HTR-8/SVneo (cell line): ENCODE measurements around the gene KIAA0319L.
"Not testable (repeated sequence)": the region's sequence is repeated elsewhere in the genome, so short reads cannot be mapped to it uniquely, and the experiment has no call there.

Experiments used
- DNase-seq: peaks from one replicate; pipeline ENCODE4 v3.0.0; 2011; ENCODE audit warnings: low spot score, mixed read lengths; ENCODE audit not compliant: insufficient read length
- FAIRE-seq: peaks from 2 replicates; lab custom pipeline; 2011; peaks lifted over from hg19 to GRCh38; lab: Jason Lieb, UNC

Gene KIAA0319L

DNA sequence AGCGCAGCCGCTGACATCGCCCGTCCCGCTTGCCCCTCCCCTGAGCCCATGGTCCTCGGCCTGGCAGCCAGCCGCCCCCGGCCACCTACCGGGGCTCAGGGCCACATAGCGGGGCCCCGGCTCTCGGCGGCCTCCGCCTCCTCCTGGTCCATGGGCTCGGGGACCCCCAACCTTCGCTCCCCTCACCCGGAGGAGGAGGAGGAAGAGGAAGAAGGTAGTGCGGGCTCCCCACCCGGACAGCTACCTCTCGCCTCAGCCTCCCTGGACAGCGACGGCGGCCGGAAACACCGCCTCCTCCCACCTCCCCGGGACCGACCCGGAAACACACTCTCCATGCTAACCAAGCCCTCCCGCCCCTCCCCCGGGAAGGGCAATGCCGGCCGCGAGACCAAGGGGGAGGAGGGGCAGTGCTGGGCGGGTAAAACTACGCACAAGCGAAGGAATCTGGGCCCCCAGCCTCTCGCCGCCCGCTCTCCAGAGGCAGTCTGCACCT, at the start of gene KIAA0319L:
Gene KIAA0319L, minus strand, starts transcription at position 286 of the 493 bp plus-strand sequence. CDS start 2,912 bp downstream, outside the sequence.
- FAIRE-seq: no peak

DNA sequence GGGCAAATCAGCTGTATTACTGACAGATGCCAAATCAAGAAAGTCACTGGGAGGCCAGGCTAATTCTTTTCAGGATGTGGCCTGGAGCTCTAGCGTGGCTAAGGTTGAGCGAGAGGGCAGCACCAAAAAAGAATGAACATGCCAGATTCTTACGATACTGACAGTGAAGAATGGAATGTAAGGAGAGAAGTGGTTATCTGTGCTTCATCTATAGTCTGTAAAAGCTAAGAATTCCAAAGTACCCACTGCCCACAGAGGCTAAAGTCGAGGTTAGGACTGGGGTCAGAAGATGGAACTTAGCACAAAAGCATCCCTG, 48.6 kb upstream of the KIAA0319L start:
- DNase-seq (peak; percentile 45), FAIRE-seq (peak; percentile 55)

More for the DNA sequence above, at the start of gene KIAA0319L:
- peak; percentile 85 for DNase-seq

DNA sequence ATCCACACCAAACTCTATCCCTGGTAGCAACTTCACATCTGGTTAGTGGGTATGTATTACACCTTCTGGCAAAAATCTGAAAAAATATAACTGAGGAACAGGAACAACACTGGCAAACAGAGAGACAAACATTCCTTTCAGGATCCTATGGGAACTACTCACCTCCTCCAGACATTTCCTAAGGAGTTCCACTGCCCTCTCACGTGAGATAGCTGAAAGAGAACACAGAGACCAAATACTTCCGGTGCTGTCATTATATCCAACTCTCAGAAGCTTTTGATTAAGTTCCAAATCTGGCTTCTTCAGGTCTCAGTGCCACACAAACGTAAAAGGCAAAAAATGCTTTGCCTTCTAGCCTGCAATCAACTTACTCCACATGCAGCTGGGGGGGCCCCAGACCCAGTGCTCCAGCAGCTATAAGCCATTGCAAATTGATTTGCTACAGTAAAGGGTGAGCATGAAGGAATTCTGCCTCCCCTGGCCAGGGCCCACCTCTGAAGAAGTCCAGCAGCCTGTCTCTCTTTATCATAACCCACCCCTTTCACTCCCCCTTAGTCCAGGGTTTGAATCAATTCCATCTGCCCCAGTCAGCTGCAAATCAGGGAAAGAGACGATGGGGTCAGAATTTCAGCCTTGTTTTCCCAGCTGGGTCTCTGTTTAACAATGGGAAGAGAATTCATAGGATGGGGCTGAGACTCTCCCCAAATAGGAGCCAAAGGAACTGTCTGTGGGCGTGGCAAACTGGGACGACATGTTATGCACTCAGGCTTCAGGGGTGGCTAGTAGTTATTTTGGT, 48.1 kb upstream of the KIAA0319L start:
- FAIRE-seq (no peak), DNase-seq (no peak)

DNA sequence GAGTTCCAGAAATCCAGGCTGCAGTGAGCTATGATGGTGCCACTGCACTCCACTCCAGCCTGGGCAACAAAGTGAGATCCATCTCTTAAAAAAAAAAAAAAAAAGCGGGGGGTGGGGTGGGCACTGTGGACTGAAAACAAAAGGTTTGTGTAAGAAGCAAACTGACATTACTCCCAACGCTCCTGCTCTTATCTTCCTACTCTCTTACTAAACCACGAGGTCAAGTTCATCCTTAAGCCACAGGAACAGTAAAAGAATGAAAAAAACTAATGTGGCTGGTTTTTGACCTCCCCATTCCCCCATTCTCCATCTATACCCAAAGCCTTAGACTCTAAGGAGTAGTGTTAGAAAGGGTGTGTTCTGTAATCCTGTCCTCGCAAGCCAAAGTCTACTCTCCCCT, 46.7 kb upstream of the KIAA0319L start:
- no peak for DNase-seq
- no peak for FAIRE-seq

DNA sequence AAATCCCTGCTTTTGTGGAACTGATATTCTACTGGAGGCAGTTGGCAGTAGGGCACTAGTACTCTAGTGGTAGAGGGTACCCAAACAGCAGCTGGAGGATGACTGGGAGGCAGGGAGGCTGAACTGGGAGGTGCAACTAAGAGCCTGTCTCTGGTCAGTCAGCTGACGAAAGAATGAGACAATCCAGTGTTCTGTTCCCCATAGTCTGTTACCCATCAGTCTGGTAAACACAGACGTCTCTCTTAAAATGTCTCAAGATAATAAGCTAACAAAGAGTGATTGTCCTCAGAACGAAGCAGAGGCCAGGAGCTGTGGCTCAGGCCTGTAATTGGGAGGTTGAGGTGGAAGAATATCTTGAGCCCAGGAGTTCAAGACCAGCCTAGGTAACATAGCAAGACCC, 46.3 kb upstream of the KIAA0319L start:
- FAIRE-seq: no peak
- no peak for DNase-seq

DNA sequence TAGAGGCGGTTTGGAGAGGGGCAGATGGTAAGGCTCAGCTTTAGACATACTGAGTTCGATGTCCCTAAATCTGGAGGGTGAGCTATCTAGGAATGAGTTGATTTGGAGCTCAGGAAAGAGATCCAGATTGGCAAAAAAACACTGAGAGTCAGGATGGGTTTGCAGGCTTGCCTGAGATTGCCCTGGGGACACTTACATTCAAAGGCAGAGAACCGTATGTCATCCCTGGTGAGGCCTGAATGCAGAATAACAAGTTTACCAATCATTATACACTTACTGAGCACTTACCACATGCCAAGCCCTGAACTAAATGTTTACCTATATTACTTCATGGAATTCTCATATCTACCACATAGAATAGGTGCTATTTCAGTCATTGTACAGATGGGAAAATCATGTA, 43.4 kb upstream of the KIAA0319L start:
- DNase-seq: no peak
- FAIRE-seq: no peak

DNA sequence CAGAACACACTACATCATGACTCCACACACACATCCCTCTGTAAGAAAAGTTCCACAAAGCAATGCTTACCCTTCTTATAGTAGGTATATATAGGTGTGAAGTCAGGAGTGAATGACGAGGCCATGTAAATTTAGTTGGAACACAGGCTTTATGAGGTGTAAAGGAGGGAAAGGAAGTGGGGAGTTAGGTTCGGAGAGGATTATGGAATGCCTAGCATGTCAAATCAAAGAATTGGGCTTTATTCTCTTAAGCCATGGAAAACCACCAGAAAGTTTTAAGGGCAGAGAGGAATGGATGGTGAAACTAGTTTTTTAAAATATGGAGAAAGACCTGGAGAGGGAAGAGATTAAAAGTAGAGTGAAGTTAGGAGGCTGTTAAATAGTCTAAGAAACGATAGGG, 42.2 kb upstream of the KIAA0319L start:
- FAIRE-seq: no peak
- no peak for DNase-seq

DNA sequence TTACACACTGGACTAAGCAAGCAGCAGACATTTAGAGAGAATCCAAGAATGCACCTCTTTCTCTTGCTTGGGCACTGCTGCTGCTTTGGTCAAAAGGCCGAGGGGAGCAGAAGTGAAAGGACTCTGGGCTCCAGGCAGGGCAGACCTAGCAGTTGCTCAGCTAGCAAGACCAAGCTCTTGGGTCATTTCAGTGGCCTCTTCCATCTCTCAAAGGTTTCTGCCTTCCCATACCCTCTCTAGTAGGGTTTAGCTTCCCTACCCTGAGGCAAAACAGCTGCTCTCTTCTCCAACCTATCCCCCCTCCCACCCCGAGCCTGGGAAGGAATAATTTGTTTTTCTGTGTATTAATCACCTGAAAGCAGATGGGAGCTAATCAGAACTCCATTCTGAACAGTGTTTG, 41.7 kb upstream of the KIAA0319L start:
- DNase-seq (no peak), FAIRE-seq (no peak)

DNA sequence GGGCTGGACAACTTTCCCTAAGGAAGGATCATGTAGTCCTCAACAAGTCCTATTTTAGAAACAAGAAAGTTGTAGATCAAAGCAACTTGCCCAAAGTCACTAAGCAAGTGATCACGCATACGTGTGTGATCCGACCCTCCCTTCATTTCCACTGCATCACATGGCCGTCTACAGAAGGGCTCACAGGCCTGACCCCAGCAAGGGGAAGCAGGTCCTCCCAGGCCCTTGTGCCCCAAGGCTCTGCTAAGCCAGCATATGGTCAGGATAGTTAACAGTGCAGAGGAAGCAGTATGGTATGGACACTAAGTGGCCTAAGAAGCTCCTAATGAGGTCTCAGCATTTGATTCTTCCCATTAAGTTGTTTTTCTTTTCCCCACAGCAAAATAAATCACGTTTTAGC, 40.7 kb upstream of the KIAA0319L start:
- no peak for DNase-seq
- no peak for FAIRE-seq

DNA sequence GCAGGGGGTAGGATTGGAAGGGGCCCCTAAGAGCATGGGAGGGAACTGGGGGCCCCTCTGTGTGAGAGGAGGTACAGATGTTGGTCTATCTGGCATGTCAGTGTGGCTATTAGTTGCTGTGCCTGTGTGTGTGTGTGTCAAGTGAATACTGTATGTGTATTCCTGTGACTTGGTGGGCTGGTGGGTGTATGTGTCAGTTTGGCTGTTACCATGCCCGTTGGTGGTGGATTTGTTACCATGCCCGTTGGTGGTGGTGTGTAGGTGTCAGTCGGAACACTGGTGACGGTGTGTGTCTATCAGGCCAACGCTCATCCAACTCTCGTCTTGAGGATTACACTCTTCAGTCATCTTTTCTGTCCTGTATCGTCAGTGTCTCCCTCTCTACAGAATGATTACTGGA, 38.5 kb upstream of the KIAA0319L start:
- DNase-seq: no peak
- FAIRE-seq: no peak

DNA sequence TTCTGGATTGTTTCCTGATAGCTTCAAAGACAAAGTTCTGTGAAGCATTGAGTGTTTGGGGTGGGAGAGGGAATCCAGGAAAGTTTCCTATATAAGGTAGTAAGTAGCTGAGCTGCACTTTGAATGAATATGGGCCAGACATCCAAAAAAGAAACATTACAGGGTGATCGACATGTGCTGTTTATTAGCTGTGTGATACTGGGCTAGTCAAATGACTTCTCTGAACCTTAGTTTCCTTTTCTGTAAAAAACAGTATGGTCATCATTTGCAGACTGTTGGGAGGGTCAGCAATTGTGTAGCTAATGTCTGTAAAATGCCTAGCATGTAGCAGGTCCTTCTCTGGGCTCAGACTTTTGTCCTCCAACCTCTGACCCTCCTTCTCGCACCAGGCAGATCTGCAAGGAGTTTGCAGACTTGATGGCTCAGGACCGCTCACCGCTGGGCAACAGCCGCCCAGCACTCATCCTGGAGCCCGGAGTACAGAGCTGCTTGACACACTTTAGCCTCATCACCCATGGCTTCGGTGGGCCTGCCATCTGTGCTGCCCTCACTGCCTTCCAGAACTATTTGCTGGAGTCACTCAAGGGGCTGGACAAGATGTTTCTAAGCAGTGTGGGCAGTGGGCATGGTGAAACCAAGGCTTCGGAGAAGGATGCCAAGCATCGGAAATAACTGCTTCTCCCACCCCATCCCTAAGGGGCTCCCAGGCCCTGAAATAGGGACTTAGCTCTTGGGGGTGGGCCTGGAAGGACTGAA, 37.0 kb upstream of the KIAA0319L start:
- FAIRE-seq: no peak
- no peak for DNase-seq

DNA sequence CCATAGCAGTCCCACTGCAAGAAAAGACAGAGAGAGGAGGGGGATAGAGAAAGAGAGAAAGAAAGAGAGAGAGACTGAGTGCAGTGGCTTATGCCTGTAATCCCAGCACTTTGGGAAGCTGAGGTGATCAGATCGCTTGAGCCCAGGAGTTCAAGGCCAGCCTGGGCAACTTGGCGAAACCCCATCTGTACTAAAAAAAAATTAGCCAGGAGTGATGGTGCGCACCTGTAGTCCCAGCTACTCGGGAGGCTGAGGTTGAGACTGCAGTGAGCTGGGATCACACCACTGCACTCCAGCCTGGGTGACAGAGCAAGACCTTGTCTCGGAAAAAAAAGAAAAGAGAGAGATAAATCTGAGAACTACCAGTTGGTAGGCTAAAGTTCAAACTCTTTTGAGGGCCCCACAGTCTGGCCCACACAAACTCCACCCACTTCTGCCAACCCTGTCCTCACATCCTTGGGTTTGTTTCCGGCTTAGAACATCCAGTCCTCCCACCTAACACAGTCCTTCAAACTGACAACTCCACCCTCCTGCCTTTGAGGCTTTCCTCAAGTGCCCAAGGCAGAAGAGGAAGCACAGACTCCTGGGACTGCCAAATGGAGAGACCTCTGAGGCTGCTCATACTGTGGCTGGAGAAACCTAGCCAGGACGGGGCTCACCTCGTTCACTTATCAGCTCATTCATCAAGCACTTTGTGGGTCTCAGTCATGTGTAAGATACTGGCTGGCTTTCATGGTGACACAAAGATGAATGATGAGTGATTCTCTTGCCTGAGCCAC, 36.0 kb upstream of the KIAA0319L start:
- FAIRE-seq (no peak), DNase-seq (no peak)

DNA sequence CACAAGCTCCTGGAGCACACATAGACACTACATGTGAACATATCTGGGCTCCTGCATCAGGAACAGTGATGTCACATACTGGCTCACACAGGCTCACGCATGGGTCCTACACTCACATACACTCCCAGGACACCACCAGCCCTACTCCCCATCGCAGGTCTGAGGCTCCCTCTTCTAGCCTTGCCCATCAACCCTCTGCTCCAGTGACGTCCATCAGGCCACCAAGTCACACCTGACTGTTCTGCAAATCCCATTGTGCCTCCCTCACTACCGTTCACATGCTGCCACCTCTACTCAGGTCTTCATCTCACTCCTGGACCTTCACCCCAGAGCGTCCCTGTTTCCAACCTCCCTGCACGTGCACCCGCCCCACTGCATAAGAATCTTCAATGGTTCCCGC, 34.0 kb upstream of the KIAA0319L start:
- FAIRE-seq: no peak
- no peak for DNase-seq

DNA sequence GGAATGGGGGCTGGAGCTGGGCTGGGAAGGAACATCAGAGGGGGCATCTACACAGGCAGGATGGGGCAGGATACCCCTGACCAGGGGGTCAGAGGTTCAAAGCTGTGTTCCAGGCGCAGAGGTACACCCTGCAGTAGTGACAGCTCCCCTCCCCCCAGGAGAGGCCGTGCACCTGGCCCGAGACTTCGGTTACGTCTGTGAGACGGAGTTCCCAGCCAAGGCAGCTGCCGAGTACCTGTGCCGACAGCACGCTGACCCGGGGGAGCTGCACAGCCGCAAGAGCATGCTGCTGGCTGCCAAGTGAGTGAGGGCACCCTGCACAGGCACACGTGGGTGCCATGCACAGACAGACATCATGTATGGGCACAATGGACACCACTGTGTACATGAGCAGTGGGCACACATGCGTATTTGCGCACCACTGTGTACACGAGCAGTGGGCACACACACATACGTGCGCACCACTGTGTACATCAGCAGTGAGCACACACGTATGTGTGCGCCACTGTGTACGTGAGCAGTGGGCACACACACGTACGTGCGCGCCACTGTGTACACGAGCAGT, 33.4 kb upstream of the KIAA0319L start:
- peak; percentile 77 for FAIRE-seq

DNA sequence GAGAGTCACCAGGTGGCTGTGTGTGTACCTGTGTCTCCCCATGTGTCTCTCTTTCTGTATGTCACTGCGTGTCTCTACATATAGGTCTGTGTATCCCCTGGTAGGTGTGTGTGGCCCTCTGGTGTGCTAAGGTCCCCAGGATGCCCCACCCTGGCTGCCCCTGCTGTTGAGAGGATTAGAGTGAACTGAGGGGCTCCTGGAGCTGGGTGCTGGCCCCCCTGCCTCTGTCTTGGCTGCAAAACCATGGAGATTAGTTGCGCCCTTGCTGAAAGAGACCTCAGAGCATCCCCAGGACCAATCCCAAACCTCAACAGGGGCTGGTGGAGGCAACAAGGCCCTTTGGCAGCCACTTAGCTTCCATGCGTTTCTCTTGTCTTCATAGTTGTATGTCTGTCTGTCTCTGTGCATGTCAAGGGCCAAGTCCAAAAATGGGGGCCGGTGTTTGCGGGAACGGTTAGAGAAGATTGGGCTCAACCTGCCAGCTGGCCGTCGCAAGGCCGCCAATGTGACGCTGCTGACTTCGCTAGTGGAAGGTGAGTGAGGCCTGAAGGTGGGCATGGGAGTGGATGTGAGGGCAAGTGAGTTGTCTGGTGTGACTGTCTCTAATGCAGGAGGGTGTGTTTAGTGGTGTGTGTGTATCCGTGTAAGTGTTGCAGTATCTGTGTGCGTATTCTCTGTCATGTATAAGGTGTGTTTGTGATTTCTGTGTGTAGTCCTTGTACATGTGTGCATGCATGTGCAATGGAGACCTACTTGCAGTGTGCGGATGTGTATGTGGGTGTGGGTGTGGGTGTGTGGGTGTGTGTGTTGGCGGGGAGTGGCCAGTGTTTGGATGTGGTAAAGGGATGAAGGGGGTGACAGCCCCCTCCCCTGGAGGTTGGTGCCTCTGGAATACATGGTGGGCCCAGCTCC, 32.6 kb upstream of the KIAA0319L start:
- no peak for FAIRE-seq
- no peak for DNase-seq

More for the DNA sequence above, 33.4 kb upstream of the KIAA0319L start:
- DNase-seq: no peak

DNA sequence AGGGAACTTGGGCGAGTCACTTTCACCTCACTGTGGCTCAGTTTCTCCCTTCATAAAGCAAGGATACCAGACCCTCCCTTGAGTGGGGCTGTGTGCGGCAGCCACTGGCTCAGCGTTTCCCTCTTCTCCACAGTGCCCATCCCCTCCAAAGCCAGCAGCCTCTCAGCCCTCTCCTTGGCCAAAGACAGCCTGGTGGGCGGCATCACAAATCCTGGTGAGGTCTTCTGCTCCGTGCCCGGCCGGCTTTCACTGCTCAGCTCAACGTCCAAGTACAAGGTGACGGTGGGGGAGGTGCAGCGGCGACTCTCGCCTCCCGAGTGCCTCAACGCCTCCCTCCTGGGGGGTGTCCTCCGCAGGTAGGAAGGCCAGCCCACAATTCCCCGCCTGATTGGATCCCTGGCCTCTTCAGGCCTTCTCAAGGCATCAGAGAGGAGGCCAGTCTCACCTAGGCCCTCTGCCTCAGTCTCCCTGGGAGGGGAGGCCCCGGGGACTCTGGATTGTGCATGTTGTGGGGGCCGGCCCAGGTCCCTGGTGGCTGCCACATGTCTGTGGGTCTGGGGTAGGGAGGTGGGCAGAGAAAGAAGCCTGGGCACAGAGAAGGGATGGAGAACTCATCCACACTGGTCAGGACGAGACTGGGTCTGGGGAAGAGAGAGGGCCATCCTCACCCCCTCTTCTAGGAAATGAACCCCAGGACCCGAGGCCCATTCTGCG, 31.2 kb upstream of the KIAA0319L start:
- no peak for DNase-seq
- FAIRE-seq: no peak

DNA sequence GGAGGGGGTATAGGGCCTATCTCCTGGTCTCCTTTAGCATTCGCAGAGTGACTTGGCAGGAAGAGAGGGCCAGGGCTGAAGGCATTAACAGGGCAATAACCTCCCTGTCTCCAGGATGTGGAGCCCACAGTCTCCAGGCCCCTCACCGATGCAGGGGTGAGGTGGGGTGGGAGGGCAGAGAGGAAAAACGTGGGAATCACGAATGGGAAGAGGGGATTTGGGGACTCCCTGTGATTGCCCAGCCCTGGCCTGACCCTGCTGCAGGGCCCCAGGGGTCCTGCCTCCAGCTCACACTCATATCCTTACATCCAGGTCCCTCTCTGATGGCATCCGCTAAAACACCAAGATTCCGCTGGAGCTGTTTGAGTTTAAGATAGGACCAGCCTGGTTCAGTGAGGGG, 30.5 kb upstream of the KIAA0319L start:
- FAIRE-seq: no peak

DNA sequence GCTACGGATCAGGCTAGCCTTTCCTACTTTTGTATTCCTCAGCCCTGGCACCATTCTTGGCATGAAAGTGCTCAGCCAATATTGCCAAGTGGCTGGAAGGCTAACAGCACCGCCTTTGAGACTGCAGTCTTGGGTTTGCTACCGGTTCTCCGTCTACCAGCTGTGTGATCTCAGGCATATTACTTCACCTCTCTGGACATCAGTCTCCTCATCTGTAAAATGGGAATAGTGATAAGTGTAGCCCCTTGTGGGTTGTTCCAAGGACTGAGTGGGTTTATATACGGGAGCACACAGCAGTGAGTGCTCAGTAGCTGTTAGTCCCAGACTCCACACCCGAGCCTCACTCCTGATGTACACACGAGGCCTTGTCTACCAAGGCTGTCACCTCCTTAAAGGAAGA, 29.6 kb upstream of the KIAA0319L start:
- FAIRE-seq (no peak), DNase-seq (no peak)

More for the DNA sequence above, 30.5 kb upstream of the KIAA0319L start:
- no peak for DNase-seq

DNA sequence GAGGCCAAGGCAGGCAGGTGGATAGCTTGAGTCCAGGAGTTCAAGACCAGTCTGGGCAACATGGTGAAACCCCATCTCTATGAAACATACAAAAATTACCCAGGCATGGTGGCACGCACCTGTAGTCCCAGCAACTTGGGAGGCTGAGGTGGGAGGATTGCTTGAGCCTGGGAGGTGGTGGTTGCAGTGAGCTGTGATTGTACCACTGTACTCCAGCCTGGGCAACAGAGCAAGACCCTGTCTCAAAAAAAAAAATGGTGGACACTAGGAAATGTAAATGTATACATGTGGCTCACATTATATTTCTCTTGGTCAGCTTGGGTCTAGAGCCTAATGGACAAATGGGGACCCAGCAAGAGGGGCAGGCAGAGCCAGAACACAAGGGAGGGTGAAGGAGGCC, 28.6 kb upstream of the KIAA0319L start:
- FAIRE-seq, DNase-seq: not testable (repeated sequence)
